Calu3 (cell line): ENCODE data around the gene POC1A. TPM values are rescaled to one million over a fixed set of nuclear protein-coding genes. Genes with fewer than 3 reads are reported as not detected.
"Not testable (repeated sequence)": the region's sequence is repeated elsewhere in the genome, so short reads cannot be mapped to it uniquely, and the experiment has no call there.

Source experiments
- BruUV-seq: library from RNA; stranded (reverse); fragments of 400-500 nt; replicated peaks from 2 replicates; lab custom pipeline; 2021; lab: Mats Ljungman, UMichigan
- CTCF ChIA-PET: fragments of 300-600 bp; sonication (Branson Sonifier 250); formaldehyde crosslinking; loops from one replicate; lab custom pipeline; 2022; ENCODE audit warnings: antibody characterized with exemption; lab: Charles Lee
- DNase-seq: peaks from one replicate; pipeline ENCODE4 v3.0.0; 2022
- H3K27ac Mint-ChIP-seq: one replicate; pipeline ENCODE4 v1.8.0; 2022; ENCODE audit warnings: mixed read lengths; ENCODE audit not compliant: unreplicated experiment
- H3K27me3 Mint-ChIP-seq: one replicate; pipeline ENCODE4 v1.8.0; 2022; ENCODE audit warnings: mixed read lengths; ENCODE audit not compliant: unreplicated experiment
- H3K36me3 Mint-ChIP-seq: one replicate; pipeline ENCODE4 v1.8.0; 2022; ENCODE audit warnings: mild to moderate bottlenecking, moderate library complexity, mixed read lengths; ENCODE audit not compliant: insufficient read depth, unreplicated experiment
- H3K4me1 Mint-ChIP-seq: one replicate; pipeline ENCODE4 v1.8.0; 2022; ENCODE audit warnings: mild to moderate bottlenecking, low read depth, mixed read lengths; ENCODE audit not compliant: unreplicated experiment
- H3K4me3 Mint-ChIP-seq: one replicate; pipeline ENCODE4 v1.8.0; 2022; ENCODE audit warnings: mild to moderate bottlenecking, low read depth, moderate library complexity, mixed read lengths; ENCODE audit not compliant: unreplicated experiment
- H3K9me3 Mint-ChIP-seq: one replicate; pipeline ENCODE4 v1.8.0; 2022; ENCODE audit warnings: low read depth, mixed read lengths; ENCODE audit not compliant: unreplicated experiment
- CTCF ChIP-seq: fragments of 200-600 bp; IDR thresholded peaks from one replicate; pipeline ENCODE4 v1.8.0; 2022; ENCODE audit warnings: antibody characterized with exemption; ENCODE audit not compliant: unreplicated experiment
- intact Hi-C: fragments of 100-400 bp; cut with micrococcal nuclease; formaldehyde crosslinking; loops from one replicate; pipeline ENCODE4 v1.10.0; 2022; ENCODE audit not compliant: unreplicated experiment
- total RNA-seq: library from RNA; stranded (reverse); gene quantifications from 2 replicates; pipeline ENCODE4 v1.2.3, GENCODE V29; 2022

Gene POC1A
- total RNA-seq, 1 experiment from 2014 or later, result 26.9 TPM

- no peak overlapping the region for H3K4me3 Mint-ChIP-seq
- TF ChIP-seq CTCF, result no peak
- no peaks in the 10 kb centered on the region for H3K9me3 Mint-ChIP-seq
- no TSS peak for BruUV-seq
- H3K27me3 Mint-ChIP-seq, result no peaks in the 10 kb centered on the region
- no peak for DNase-seq
- CTCF ChIA-PET, result interaction anchor here (0.6 kb wide), 1 partner anchor 250 kb away, joined by 3 read pairs; no protein-coding TSS in a partner anchor
- H3K4me1 Mint-ChIP-seq, result no peaks in the 10 kb centered on the region
- H3K36me3 Mint-ChIP-seq, result no peaks in the 10 kb centered on the region
- intact Hi-C loops, result no loop called here
- no peak overlapping the region for H3K27ac Mint-ChIP-seq
Observed at GRCh38 chr3:52162250-52162872, 8.1 kb upstream of the POC1A start.

- intact Hi-C loops, result no loop called here
- no peaks in the 10 kb centered on the region for H3K4me1 Mint-ChIP-seq
- CTCF ChIA-PET, result interaction anchor here (0.7 kb wide), 2 partner anchors 15 to 122 kb away, joined by 3 to 4 read pairs; no protein-coding TSS in a partner anchor
- H3K9me3 Mint-ChIP-seq, result no peaks in the 10 kb centered on the region
- TF ChIP-seq CTCF, result no peak
- H3K27me3 Mint-ChIP-seq, result no peaks in the 10 kb centered on the region
- H3K36me3 Mint-ChIP-seq, result peaks cover 6% of the 10 kb centered on the region
- H3K4me3 Mint-ChIP-seq, result no peak overlapping the region
- BruUV-seq, result no TSS peak
- no peak overlapping the region for H3K27ac Mint-ChIP-seq
- no peak for DNase-seq
Observed at GRCh38 chr3:52159503-52159902, 5.3 kb upstream of the POC1A start.

GRCh38 chr3:52155912-52156311, 1.7 kb upstream of the POC1A start:
- no peak overlapping the region for H3K4me3 Mint-ChIP-seq
- H3K4me1 Mint-ChIP-seq, result peaks cover 8% of the 10 kb centered on the region
- CTCF ChIA-PET, result no interaction called here
- BruUV-seq, result no TSS peak
- no peaks in the 10 kb centered on the region for H3K9me3 Mint-ChIP-seq
- intact Hi-C loops, result no loop called here
- no peak for DNase-seq
- H3K27me3 Mint-ChIP-seq, result no peaks in the 10 kb centered on the region
- peaks cover 21% of the 10 kb centered on the region for H3K36me3 Mint-ChIP-seq
- no peak overlapping the region for H3K27ac Mint-ChIP-seq
- TF ChIP-seq CTCF, result no peak

- H3K4me3 Mint-ChIP-seq, result peak overlapping the region; percentile 93
Observed at GRCh38 chr3:52153389-52154096, 680 bp downstream of the POC1A start.

GRCh38 chr3:52151991-52152390, 2.2 kb downstream of the POC1A start:
- H3K27ac Mint-ChIP-seq, H3K4me1 Mint-ChIP-seq, H3K9me3 Mint-ChIP-seq, DNase-seq, CTCF ChIA-PET, H3K27me3 Mint-ChIP-seq, BruUV-seq, H3K4me3 Mint-ChIP-seq: not testable (repeated sequence)
- peaks cover 21% of the 10 kb centered on the region for H3K36me3 Mint-ChIP-seq
- intact Hi-C loops, result loop anchor here (5.0 kb wide), 2 partner anchors 45 to 65 kb away; partner anchors contain the start of gene ALAS1

More at GRCh38 chr3:52153389-52154096, 680 bp downstream of the POC1A start:
- Mint-ChIP-seq H3K9me3 (no peaks in the 10 kb centered on the region), H3K36me3 (peaks cover 21% of the 10 kb centered on the region), H3K4me1 (peaks cover 8% of the 10 kb centered on the region), H3K27ac (no peak overlapping the region), H3K27me3 (no peaks in the 10 kb centered on the region)
- intact Hi-C loops, result loop anchor here (5.0 kb wide), 2 partner anchors 44 to 64 kb away; partner anchors contain the start of gene ALAS1
- DNase-seq, result peak; percentile 53
- CTCF ChIA-PET, result interaction anchor here (0.5 to 1.5 kb wide), 6 partner anchors 17 to 146 kb away, joined by 3 to 13 read pairs (median 6); no protein-coding TSS in a partner anchor
- BruUV-seq, result no TSS peak
- no peak for TF ChIP-seq CTCF
